WTC11 (cell line): ENCODE data around the gene CGB8.

Source experiments
- CTCF ChIP-seq: fragments of 200-600 bp; IDR thresholded peaks from 2 replicates; pipeline ENCODE4 v1.8.0; 2022; ENCODE audit warnings: antibody characterized with exemption
- E2F1 ChIP-seq: sonication (generic); formaldehyde crosslinking; IDR thresholded peaks from 2 replicates; pipeline ENCODE4 v1.8.0; 2022; ENCODE audit warnings: mild to moderate bottlenecking, missing genetic modification reagents
- GABPB1 ChIP-seq: sonication (generic); formaldehyde crosslinking; IDR thresholded peaks from 2 replicates; pipeline ENCODE4 v1.8.1; 2023; ENCODE audit warnings: mild to moderate bottlenecking, missing genetic modification reagents
- TP53 ChIP-seq: sonication (generic); formaldehyde crosslinking; IDR thresholded peaks from 2 replicates; pipeline ENCODE4 v1.8.1; 2023; ENCODE audit warnings: mild to moderate bottlenecking, missing genetic modification reagents

- TF ChIP-seq GABPB1 (CRISPR knock-in tag) (no peak), CTCF (no peak), E2F1 (CRISPR knock-in tag) (no peak), TP53 (CRISPR knock-in tag) (no peak)
Measured at GRCh38 chr19:49058562-49058961, 9.7 kb upstream of the CGB8 start.
